Measurements from ENCODE around the gene RANBP17.

RANBP17 gene

DNA sequence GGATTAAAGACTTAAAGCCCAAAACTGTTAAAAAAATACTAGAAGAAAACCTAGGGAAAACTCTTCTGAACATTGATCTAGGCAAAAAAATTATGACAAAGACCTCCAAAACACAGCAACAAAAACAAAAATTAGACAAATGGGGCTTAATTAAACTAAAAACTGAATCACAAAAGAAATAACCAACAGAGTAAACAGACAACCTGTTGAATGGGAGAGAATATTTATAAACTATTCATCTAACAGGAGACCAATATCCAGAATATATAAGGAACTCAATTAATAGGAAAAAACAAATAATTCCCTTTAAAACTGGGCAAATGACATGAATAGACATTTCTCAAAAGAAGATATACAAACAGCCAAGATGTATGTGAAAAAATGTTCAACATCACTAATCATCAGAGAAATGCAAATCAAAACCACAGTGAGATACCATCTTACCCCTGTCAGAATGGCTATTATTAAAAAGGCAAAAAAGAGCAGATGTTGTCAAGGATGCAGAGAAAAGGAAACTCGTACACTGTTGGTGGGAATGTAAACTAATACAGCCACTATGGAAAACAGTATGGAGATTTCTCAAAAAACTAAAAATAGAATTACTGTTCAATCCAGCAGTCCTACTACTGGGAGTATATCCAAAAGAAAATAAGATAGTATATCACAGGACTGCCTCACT lies 397.1 kb downstream of the RANBP17 start:
- no peak overlapping the region for H3K27ac ChIP-seq

GRCh38 chr5:171261361-171261760 lies 399.5 kb downstream of the RANBP17 start:
- TF ChIP-seq, protein P1, sequence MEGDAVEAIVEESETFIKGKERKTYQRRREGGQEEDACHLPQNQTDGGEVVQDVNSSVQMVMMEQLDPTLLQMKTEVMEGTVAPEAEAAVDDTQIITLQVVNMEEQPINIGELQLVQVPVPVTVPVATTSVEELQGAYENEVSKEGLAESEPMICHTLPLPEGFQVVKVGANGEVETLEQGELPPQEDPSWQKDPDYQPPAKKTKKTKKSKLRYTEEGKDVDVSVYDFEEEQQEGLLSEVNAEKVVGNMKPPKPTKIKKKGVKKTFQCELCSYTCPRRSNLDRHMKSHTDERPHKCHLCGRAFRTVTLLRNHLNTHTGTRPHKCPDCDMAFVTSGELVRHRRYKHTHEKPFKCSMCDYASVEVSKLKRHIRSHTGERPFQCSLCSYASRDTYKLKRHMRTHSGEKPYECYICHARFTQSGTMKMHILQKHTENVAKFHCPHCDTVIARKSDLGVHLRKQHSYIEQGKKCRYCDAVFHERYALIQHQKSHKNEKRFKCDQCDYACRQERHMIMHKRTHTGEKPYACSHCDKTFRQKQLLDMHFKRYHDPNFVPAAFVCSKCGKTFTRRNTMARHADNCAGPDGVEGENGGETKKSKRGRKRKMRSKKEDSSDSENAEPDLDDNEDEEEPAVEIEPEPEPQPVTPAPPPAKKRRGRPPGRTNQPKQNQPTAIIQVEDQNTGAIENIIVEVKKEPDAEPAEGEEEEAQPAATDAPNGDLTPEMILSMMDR (conservative IDR thresholded peaks at IDR 0.05), result no peak

More for the DNA sequence above, 397.1 kb downstream of the RANBP17 start:
- TF ChIP-seq, protein P1 (conservative IDR thresholded peaks at IDR 0.05), result no peak

DNA sequence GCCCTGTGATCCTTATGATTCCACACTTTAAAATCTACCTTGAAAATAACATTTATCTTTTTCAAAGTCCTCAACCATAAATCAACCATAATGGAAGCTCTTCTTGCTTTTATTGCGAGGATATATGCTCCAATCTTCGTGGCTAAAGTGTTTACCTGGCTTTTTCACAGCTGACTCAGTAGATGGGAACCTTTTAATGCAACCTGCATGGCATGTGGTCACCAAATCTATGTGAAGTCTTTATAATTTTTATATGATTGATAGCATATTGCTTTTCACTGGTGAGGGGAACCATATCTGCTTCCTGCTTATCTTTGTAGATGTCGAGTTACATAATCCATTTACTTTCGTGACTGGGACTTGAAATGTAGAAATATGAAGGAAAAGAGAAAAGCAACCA lies 400.1 kb downstream of the RANBP17 start:
- H3K27ac ChIP-seq, result no peak overlapping the region
- TF ChIP-seq, protein P1 (conservative IDR thresholded peaks at IDR 0.05), result no peak

More at GRCh38 chr5:171261361-171261760, 399.5 kb downstream of the RANBP17 start:
- H3K27ac ChIP-seq, result no peak overlapping the region

GRCh38 chr5:171263181-171263580 lies 401.4 kb downstream of the RANBP17 start:
- TF ChIP-seq, protein P1 (conservative IDR thresholded peaks at IDR 0.05), result no peak
- no peak overlapping the region for H3K27ac ChIP-seq

GRCh38 chr5:171264843-171265242 lies 403.0 kb downstream of the RANBP17 start:
- TF ChIP-seq, protein P1 (conservative IDR thresholded peaks at IDR 0.05), result no peak
- H3K27ac ChIP-seq, result no peak overlapping the region

- TF ChIP-seq, protein P1 (conservative IDR thresholded peaks at IDR 0.05), result no peak
- no peak overlapping the region for H3K27ac ChIP-seq
These were observed 407.1 kb downstream of the RANBP17 start for GRCh38 chr5:171268700-171269620.

DNA sequence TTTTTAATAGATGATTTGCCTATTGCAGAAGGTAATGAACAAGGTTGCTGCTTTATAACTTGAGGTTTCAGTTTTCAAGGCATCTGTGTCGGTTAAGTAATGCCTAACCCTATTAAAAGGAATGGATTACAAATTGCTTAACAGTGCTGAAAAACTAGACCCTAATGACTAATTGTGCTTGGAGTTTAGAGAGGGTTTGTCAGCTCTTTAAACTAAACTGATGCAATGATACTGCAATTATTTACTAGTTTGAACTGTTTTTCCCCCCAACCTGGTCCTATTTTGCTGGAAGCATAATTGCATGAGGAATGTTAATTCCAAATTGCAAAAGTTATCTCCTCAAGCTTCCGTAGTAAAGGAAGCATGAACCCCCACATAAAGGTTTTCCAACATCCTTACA lies 407.9 kb downstream of the RANBP17 start:
- no peak overlapping the region for H3K27ac ChIP-seq
- TF ChIP-seq, protein P1 (conservative IDR thresholded peaks at IDR 0.05), result no peak
